ENCODE results near the gene DOCK11. TPM values are rescaled to one million over a fixed set of nuclear protein-coding genes. Genes with fewer than 3 reads are reported as not detected.

The DOCK11 gene
- total and polyA plus RNA-seq, 2 of the 4 experiments (the other 2 are of a cell fraction), result 3.9 to 13.1 TPM

GRCh38 chrX:118665204-118665603 lies 169.6 kb downstream of the DOCK11 start:
- H4K8ac ChIP-seq (ENCODE audit: low read depth in 2 of 2, low read length in 2 of 2), result no peak overlapping the region
- no peak overlapping the region for H3K14ac ChIP-seq (replicated peaks; ENCODE audit: low read depth, low read length)
- H3K56ac ChIP-seq (ENCODE audit: extremely low read depth, insufficient read depth, low read length), result no peak overlapping the region
- H3K4me1 ChIP-seq (ENCODE audit: control insufficient read depth, insufficient read depth, low read length), result no peaks in the 10 kb centered on the region
- TF ChIP-seq CHD1 (IDR thresholded peaks at IDR 0.05; ENCODE audit: low read depth, low read length), result no peak
- no peak for TF ChIP-seq CTCF (conservative IDR thresholded peaks at IDR 0.05; ENCODE audit: low read depth, low read length)
- TF ChIP-seq NFE2L2 (IDR thresholded peaks at IDR 0.05; ENCODE audit: low read depth, low read length), result no peak
- TF ChIP-seq USF2 (IDR thresholded peaks at IDR 0.05; ENCODE audit: low read depth, low read length), result no peak
- no peak for TF ChIP-seq MAFK (IDR thresholded peaks at IDR 0.05; ENCODE audit: low read depth, low read length)
- no peak for TF ChIP-seq RCOR1 (IDR thresholded peaks at IDR 0.05; ENCODE audit: insufficient replicate concordance, low read length)
- TF ChIP-seq BHLHE40 (IDR thresholded peaks at IDR 0.05; ENCODE audit: low read depth, low read length), result no peak
- no peak for TF ChIP-seq RFX5 (IDR thresholded peaks at IDR 0.05; ENCODE audit: low read depth, low read length)
- TF ChIP-seq MAZ (IDR thresholded peaks at IDR 0.05; ENCODE audit: borderline replicate concordance, low read depth, low read length), result no peak
- TF ChIP-seq POLR2A (IDR thresholded peaks at IDR 0.05; ENCODE audit: low read depth, low read length), result no peak
- no peak for TF ChIP-seq ELK1 (IDR thresholded peaks at IDR 0.05; ENCODE audit: borderline replicate concordance, low read depth, low read length)
- TF ChIP-seq MXI1 (IDR thresholded peaks at IDR 0.05; ENCODE audit: borderline replicate concordance, low read depth, low read length), result no peak
- TF ChIP-seq FOS (IDR thresholded peaks at IDR 0.05; ENCODE audit: low read depth, low read length), result no peak
- no peak for TF ChIP-seq SMC3 (IDR thresholded peaks at IDR 0.05; ENCODE audit: low read depth, low read length)
- H3K9ac ChIP-seq (ENCODE audit: low read depth, low read length), result no peak overlapping the region
- no peak overlapping the region for H2BK15ac ChIP-seq (ENCODE audit: low read depth, low read length)
- no peak for ATAC-seq (ENCODE audit: low read depth)
- no peak overlapping the region for H3K4me3 ChIP-seq (ENCODE audit: insufficient read depth, low read depth, low read length)
- H3K27me3 ChIP-seq (ENCODE audit: control insufficient read depth, insufficient read depth, low read length), result no peaks in the 10 kb centered on the region
- H4K20me1 ChIP-seq (ENCODE audit: insufficient read depth, low read length), result no peaks in the 10 kb centered on the region
- no peaks in the 10 kb centered on the region for H3K9me3 ChIP-seq (ENCODE audit: control insufficient read depth, insufficient read depth, low read length)
- ChIA-PET POLR2A (ENCODE audit: unreplicated experiment) (no interaction called here), CTCF (interaction anchor here (0.7 kb wide), 1 partner anchor 19 kb away, joined by 6 read pairs; no protein-coding TSS in a partner anchor)
- no peak overlapping the region for H2BK120ac ChIP-seq (ENCODE audit: low read depth, low read length)
- H3K4ac ChIP-seq (ENCODE audit: low read depth, low read length), result no peak overlapping the region
- in situ Hi-C loops (cut with MboI; ENCODE audit: low sequenced_read_pairs) (no loop called here), dilution Hi-C loops (cut with HindIII; ENCODE audit: low sequenced_read_pairs, unreplicated experiment) (no loop called here), intact Hi-C loops (cut with micrococcal nuclease) (loop anchor here (5.0 kb wide), 1 partner anchor 472 kb away; no protein-coding TSS in a partner anchor)
- no peak overlapping the region for H2AK9ac ChIP-seq (replicated peaks; ENCODE audit: low read depth, low read length, poor library complexity)
- H3K4me2 ChIP-seq (ENCODE audit: low read depth, low read length), result no peak overlapping the region
- no peak for DNase-seq
- H3K79me1 ChIP-seq (ENCODE audit: low read depth in 1 of 2, low read length in 2 of 2), result no peaks in the 10 kb centered on the region
- no peak overlapping the region for H4K91ac ChIP-seq (ENCODE audit: insufficient read depth, low read depth, low read length)
- H4K5ac ChIP-seq (ENCODE audit: low read depth, low read length), result no peak overlapping the region
- H3K9me1 ChIP-seq (ENCODE audit: insufficient read depth, low read length), result no peaks in the 10 kb centered on the region
- no peak overlapping the region for H2AFZ ChIP-seq (replicated peaks; ENCODE audit: low read length, poor library complexity)
- H2AK5ac ChIP-seq (ENCODE audit: low read depth, low read length), result no peak overlapping the region
- H3K27ac ChIP-seq (ENCODE audit: insufficient read depth, low read length), result no peak overlapping the region
- H3K23ac ChIP-seq (ENCODE audit: low read depth, low read length), result no peak overlapping the region
- H2BK20ac ChIP-seq (ENCODE audit: low read depth, low read length), result no peak overlapping the region
- BruUV-seq (replicated peaks), result no TSS peak
- H3K18ac ChIP-seq (ENCODE audit: low read depth, low read length), result no peak overlapping the region
- H3K36me3 ChIP-seq (ENCODE audit: control insufficient read depth, insufficient read depth, low read length), result no peaks in the 10 kb centered on the region
- no peak overlapping the region for H2BK5ac ChIP-seq (ENCODE audit: low read depth, low read length, poor library complexity, severe bottlenecking)
